T-cell (primary cell): ENCODE data around the gene HSD11B1L. TPM values are rescaled to one million over a fixed set of nuclear protein-coding genes. Genes with fewer than 3 reads are reported as not detected.

ENCODE experiments used
- ATAC-seq, 4 experiments: fragments of 200-7000 bp in 3 of 4; fragments of 150-1000 bp in 1 of 4; cut with Tn5 transposase; replicated peaks in 1 of 4; 1 replicate in 3 of 4; 2 replicates in 1 of 4; pipeline ENCODE4 v1.10.0; 2021; ENCODE audit warnings: moderate library complexity in 3 of 4, mild to moderate bottlenecking in 2 of 4, moderate number of reproducible peaks in 1 of 4
- CTCF ChIA-PET, 2 donors: fragments of 300-600 bp; sonication (Branson Sonifier 250); formaldehyde crosslinking; loops; one replicate each; lab custom pipeline; 2022; ENCODE audit warnings: antibody characterized with exemption in 2 of 2; lab: Charles Lee
- POLR2A ChIA-PET, 2 donors: fragments of 300-600 bp; sonication (Branson Sonifier 250); formaldehyde crosslinking; loops; one replicate each; lab custom pipeline; 2022; ENCODE audit warnings: antibody characterized with exemption in 2 of 2; lab: Charles Lee
- DNase-seq, 35 experiments: peaks; one replicate each; pipeline versions ENCODE4 v3.0.0 to v3.0.0-alpha.2; 2013 to 2023
- H3K27ac ChIP-seq: one replicate; pipeline ENCODE4 v1.5.1; 2013; ENCODE audit warnings: low read length
- H3K27me3 ChIP-seq, 2 experiments: replicated peaks in 1 of 2; 1 replicate in 1 of 2; 2 replicates in 1 of 2; pipeline versions ENCODE4 v1.6.1 to v1.7.0; 2013; ENCODE audit warnings: low read length in 1 of 2, mixed read lengths in 1 of 2; ENCODE audit not compliant: control insufficient read depth in 2 of 2, insufficient read depth in 2 of 2; ENCODE audit errors: extremely low read depth in 1 of 2
- H3K36me3 ChIP-seq, 2 donors: 1 replicate in 1 of 2; 2 replicates in 1 of 2; pipeline versions ENCODE4 v1.6.1 to v1.7.0; 2013; ENCODE audit warnings: low read length in 1 of 2; ENCODE audit not compliant: control insufficient read depth in 2 of 2, insufficient read depth in 1 of 2; ENCODE audit errors: extremely low read depth in 1 of 2
- H3K4me1 ChIP-seq, 2 experiments: 1 replicate in 1 of 2; 2 replicates in 1 of 2; pipeline versions ENCODE4 v1.6.1 to v1.7.0; 2013; ENCODE audit warnings: low read length in 2 of 2, mixed read lengths in 1 of 2; ENCODE audit not compliant: insufficient read depth in 2 of 2, control insufficient read depth in 1 of 2; ENCODE audit errors: extremely low read depth in 1 of 2
- H3K4me3 ChIP-seq, 2 donors: 1 replicate in 1 of 2; 2 replicates in 1 of 2; pipeline versions ENCODE4 v1.5.1 to v1.7.0; 2013; ENCODE audit warnings: mild to moderate bottlenecking in 2 of 2, low read length in 1 of 2, moderate library complexity in 1 of 2; ENCODE audit not compliant: control insufficient read depth in 1 of 2; ENCODE audit errors: extremely low read depth in 1 of 2
- H3K9me3 ChIP-seq: 2 replicates; pipeline ENCODE4 v1.7.0; 2013
- H3K27ac Mint-ChIP-seq, 2 donors: one replicate each; pipeline ENCODE4 v1.8.0; 2020 to 2021; ENCODE audit warnings: mild to moderate bottlenecking in 2 of 2, mixed read lengths in 2 of 2
- H3K27me3 Mint-ChIP-seq, 2 donors: one replicate each; pipeline ENCODE4 v1.8.0; 2021 to 2022; ENCODE audit warnings: mixed read lengths in 2 of 2
- H3K36me3 Mint-ChIP-seq: one replicate; pipeline ENCODE4 v1.8.0; 2021; ENCODE audit warnings: mixed read lengths
- H3K4me1 Mint-ChIP-seq, 3 donors: one replicate each; pipeline ENCODE4 v1.8.0; 2020 to 2022; ENCODE audit warnings: mixed read lengths in 3 of 3, mild to moderate bottlenecking in 1 of 3
- H3K4me3 Mint-ChIP-seq, 3 donors: one replicate each; pipeline ENCODE4 v1.8.0; 2020 to 2022; ENCODE audit warnings: mild to moderate bottlenecking in 3 of 3, mixed read lengths in 3 of 3, moderate library complexity in 3 of 3
- H3K9me3 Mint-ChIP-seq, 3 donors: one replicate each; pipeline ENCODE4 v1.8.0; 2020 to 2022; ENCODE audit warnings: mixed read lengths in 3 of 3
- WGBS: methylation state at CpG from one replicate; pipeline ENCODE4 v1.1.5; 2013; ENCODE audit warnings: missing lambda C conversion rate; ENCODE audit not compliant: insufficient coverage; 5-methylcytosine and 5-hydroxymethylcytosine counted together
- total RNA-seq, 35 experiments: library from RNA in 6 of 35; stranded (reverse) in 6 of 35; fragments of 120-200 nt in 1 of 35; gene quantifications; one replicate each; pipeline versions ENCODE4 v1.2.1 to v1.2.4 and lab custom pipeline; 2013 to 2026

Gene HSD11B1L
- total RNA-seq, 5 donors from 2014 or later (not counting 1 experiment from before 2014, with no cell fraction given): 3.2 to 6.1 (median 4.4) TPM

- DNase-seq (no peak), ATAC-seq (no peak)
- H3K4me1 Mint-ChIP-seq: peaks cover 35 to 45% (median 41%) of the 10 kb centered on the region in 3 donors
- H3K27me3 Mint-ChIP-seq: no peaks in the 10 kb centered on the region
- H3K36me3 Mint-ChIP-seq: no peaks in the 10 kb centered on the region
- H3K4me3 Mint-ChIP-seq: peak overlapping the region in 2 of 3 donors; percentile 65 to 84
- H3K9me3 Mint-ChIP-seq: no peaks in the 10 kb centered on the region
- Histone ChIP-seq H3K27me3 (no peaks in the 10 kb centered on the region), H3K4me3 (no peak overlapping the region), H3K4me1 (peaks cover 5 to 47% of the 10 kb centered on the region in 2 experiments), H3K36me3 (peaks cover under 1 to 1% of the 10 kb centered on the region in 2 donors), H3K9me3 (no peaks in the 10 kb centered on the region), H3K27ac (no peak overlapping the region)
- POLR2A ChIA-PET: no interaction called here
- CTCF ChIA-PET: no interaction called here
- peak overlapping the region; percentile 31 to 63 for H3K27ac Mint-ChIP-seq
- 90% methylated on average over 3 of the region's 10 CpGs for WGBS
These were observed 2.5 kb downstream of the HSD11B1L start for GRCh38 chr19:5683177-5683886.

DNA sequence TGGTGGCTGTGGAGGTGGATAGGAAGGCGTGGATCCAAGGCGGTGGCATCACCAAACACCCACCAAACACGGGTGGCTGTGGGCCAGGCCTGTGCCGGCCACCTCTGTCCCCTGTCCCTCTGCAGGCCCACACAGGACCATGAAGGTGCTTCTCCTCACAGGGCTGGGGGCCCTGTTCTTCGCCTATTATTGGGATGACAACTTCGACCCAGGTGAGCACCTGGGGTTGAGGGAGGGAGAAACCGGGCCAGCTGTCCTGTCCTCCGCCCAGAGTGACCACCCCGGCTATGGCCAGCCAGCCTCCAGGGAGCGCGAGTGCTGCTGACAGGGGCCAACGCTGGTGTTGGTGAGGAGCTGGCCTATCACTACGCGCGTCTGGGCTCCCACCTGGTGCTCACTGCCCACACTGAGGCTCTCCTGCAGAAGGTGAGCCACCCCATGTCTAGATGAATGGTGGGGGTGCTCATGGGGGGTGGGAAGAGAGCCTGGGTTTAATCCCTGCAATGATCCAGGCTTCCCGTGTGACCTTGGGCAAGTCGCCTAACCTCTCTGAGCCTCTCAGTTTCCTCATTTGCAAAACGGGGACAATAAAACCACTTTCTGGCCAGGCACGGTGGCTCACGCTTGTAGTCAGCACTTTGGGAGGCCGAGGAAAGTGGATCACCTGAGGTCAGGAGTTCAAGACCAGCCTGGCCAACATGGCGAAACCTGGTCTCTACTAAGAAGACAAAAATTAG lies 4.0 kb downstream of the HSD11B1L start:
- peaks cover 29 to 39% (median 37%) of the 10 kb centered on the region in 3 donors for H3K4me1 Mint-ChIP-seq
- no peak overlapping the region for H3K4me3 Mint-ChIP-seq
- Histone ChIP-seq H3K36me3 (no peaks in the 10 kb centered on the region), H3K4me1 (peaks cover 3 to 40% of the 10 kb centered on the region in 2 experiments), H3K27ac (no peak overlapping the region), H3K9me3 (no peaks in the 10 kb centered on the region), H3K4me3 (no peak overlapping the region), H3K27me3 (no peaks in the 10 kb centered on the region)
- POLR2A ChIA-PET: no interaction called here
- CTCF ChIA-PET: no interaction called here
- WGBS: 88% methylated on average over 17 of the region's 22 CpGs
- DNase-seq (no peak), ATAC-seq (no peak)
- H3K27me3 Mint-ChIP-seq: no peaks in the 10 kb centered on the region
- no peak overlapping the region for H3K27ac Mint-ChIP-seq
- H3K9me3 Mint-ChIP-seq: no peaks in the 10 kb centered on the region
- no peaks in the 10 kb centered on the region for H3K36me3 Mint-ChIP-seq

DNA sequence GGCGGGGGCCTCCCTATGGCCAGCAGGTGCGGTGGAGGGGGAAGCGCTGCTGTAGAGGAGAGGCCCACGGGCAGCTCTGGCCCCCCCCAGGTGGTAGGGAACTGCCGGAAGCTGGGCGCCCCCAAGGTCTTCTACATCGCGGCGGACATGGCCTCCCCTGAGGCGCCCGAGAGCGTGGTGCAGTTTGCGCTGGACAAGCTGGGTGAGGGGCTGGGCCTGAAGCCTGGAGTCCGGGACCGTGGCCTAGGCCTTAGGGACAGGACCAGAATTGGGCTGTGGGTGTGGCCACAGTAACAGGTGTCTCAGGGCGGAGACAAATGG lies 5.5 kb downstream of the HSD11B1L start:
- Mint-ChIP-seq H3K27me3 (no peaks in the 10 kb centered on the region), H3K36me3 (no peaks in the 10 kb centered on the region), H3K4me3 (peak overlapping the region; percentile 78 to 79 (median 79)), H3K27ac (peak overlapping the region; percentile 80 to 88), H3K4me1 (peaks cover 29 to 43% (median 39%) of the 10 kb centered on the region in 3 donors), H3K9me3 (no peaks in the 10 kb centered on the region)
- no peak for ATAC-seq
- Histone ChIP-seq H3K9me3 (no peaks in the 10 kb centered on the region), H3K4me3 (peak overlapping the region in 1 of 2 donors; percentile 57), H3K36me3 (peaks cover 0 to 2% of the 10 kb centered on the region in 2 donors), H3K27ac (peak overlapping the region; percentile 61), H3K4me1 (peaks cover 0 to 45% of the 10 kb centered on the region in 2 experiments), H3K27me3 (no peaks in the 10 kb centered on the region)
- WGBS: 30% methylated on average over 16 of the region's 16 CpGs
- ChIA-PET CTCF (interaction anchor here in 1 of 2 donors (1.4 kb wide), 1 partner anchor 34 kb away, joined by 9 read pairs; the partner anchor contains the start of genes CATSPERD and LONP1), POLR2A (interaction anchor here in 1 of 2 donors (0.6 kb wide), 2 partner anchors 27 to 64 kb away, joined by 3 read pairs; partner anchors contain the start of genes SAFB and SAFB2)
- DNase-seq: peak in 1 of 35 experiments; percentile 76

- peak overlapping the region; percentile 78 to 79 (median 79) for H3K4me3 Mint-ChIP-seq
- CTCF ChIA-PET: interaction anchor here (0.6 to 1.4 kb wide), 8 partner anchors 21 to 1642 kb away, joined by 3 to 9 read pairs (median 3); partner anchors contain the start of genes CATSPERD (in 1 of the 2), LONP1 (in 1 of the 2) and SAFB2 (in 1 of the 2)
- H3K27ac ChIP-seq: peak overlapping the region; percentile 61
- no peaks in the 10 kb centered on the region for H3K27me3 Mint-ChIP-seq
- DNase-seq (peak; percentile 70 to 96 (median 82)), ATAC-seq (peak; percentile 60 to 68 (median 65))
- peak overlapping the region; percentile 51 to 57 for H3K4me3 ChIP-seq
- H3K4me1 ChIP-seq: peaks cover 2 to 45% of the 10 kb centered on the region in 2 experiments
- no peaks in the 10 kb centered on the region for H3K27me3 ChIP-seq
- H3K9me3 Mint-ChIP-seq: no peaks in the 10 kb centered on the region
- WGBS: under 1% methylated on average over 59 of the region's 59 CpGs
- H3K4me1 Mint-ChIP-seq: peaks cover 24 to 39% (median 34%) of the 10 kb centered on the region in 3 donors
- POLR2A ChIA-PET: interaction anchor here in 1 of 2 donors (0.6 kb wide), 1 partner anchor 64 kb away, joined by 3 read pairs; the partner anchor contains the start of genes SAFB and SAFB2
- H3K9me3 ChIP-seq: no peaks in the 10 kb centered on the region
- H3K27ac Mint-ChIP-seq: peak overlapping the region; percentile 80 to 88
- no peaks in the 10 kb centered on the region for H3K36me3 Mint-ChIP-seq
- peaks cover 0 to 7% of the 10 kb centered on the region in 2 donors for H3K36me3 ChIP-seq
These were observed 6.0 kb downstream of the HSD11B1L start for GRCh38 chr19:5686647-5687359.

GRCh38 chr19:5687360-5688198 lies 6.8 kb downstream of the HSD11B1L start:
- no peaks in the 10 kb centered on the region for H3K9me3 Mint-ChIP-seq
- H3K36me3 ChIP-seq: peaks cover 3 to 15% of the 10 kb centered on the region in 2 donors
- no peak overlapping the region for H3K27ac Mint-ChIP-seq
- peak overlapping the region; percentile 51 to 57 for H3K4me3 ChIP-seq
- ChIA-PET CTCF (interaction anchor here (0.5 to 1.4 kb wide), 9 partner anchors 21 to 1643 kb away, joined by 3 to 9 read pairs (median 3); partner anchors contain the start of genes CATSPERD (in 1 of the 2), LONP1 (in 1 of the 2) and SAFB2 (in 1 of the 2)), POLR2A (no interaction called here)
- peak overlapping the region; percentile 61 for H3K27ac ChIP-seq
- DNase-seq (no peak), ATAC-seq (no peak)
- peak overlapping the region; percentile 78 to 79 (median 79) for H3K4me3 Mint-ChIP-seq
- peaks cover 3 to 50% of the 10 kb centered on the region in 2 experiments for H3K4me1 ChIP-seq
- no peaks in the 10 kb centered on the region for H3K9me3 ChIP-seq
- H3K36me3 Mint-ChIP-seq: no peaks in the 10 kb centered on the region
- WGBS: 62% methylated on average over 75 of the region's 76 CpGs
- H3K4me1 Mint-ChIP-seq: peaks cover 26 to 34% (median 33%) of the 10 kb centered on the region in 3 donors
- H3K27me3 Mint-ChIP-seq: no peaks in the 10 kb centered on the region
- H3K27me3 ChIP-seq: no peaks in the 10 kb centered on the region
